Activated CD4-positive, alpha-beta T cell treated with anti-CD3 and anti-CD28 coated beads for 36 hours (primary cell): ENCODE measurements around the gene PDE11A. TPM values are rescaled to one million over a fixed set of nuclear protein-coding genes. Genes with fewer than 3 reads are reported as not detected.

Source experiments
- ATAC-seq: fragments of 200-7000 bp; cut with Tn5 transposase; one replicate; pipeline ENCODE4 v1.10.0; 2021; ENCODE audit warnings: mild to moderate bottlenecking, moderate library complexity
- CTCF ChIA-PET: fragments of 350-600 bp; sonication (Branson Sonifier 250); formaldehyde crosslinking; loops from one replicate; lab custom pipeline; 2021; ENCODE audit warnings: antibody characterized with exemption; lab: Charles Lee
- POLR2A ChIA-PET: fragments of 350-600 bp; sonication (Branson Sonifier 250); formaldehyde crosslinking; loops from one replicate; lab custom pipeline; 2021; ENCODE audit warnings: antibody characterized with exemption, inconsistent platforms; lab: Charles Lee
- DNase-seq: peaks from one replicate; pipeline ENCODE4 v3.0.0-alpha.2; 2020
- H3K27ac Mint-ChIP-seq: one replicate; pipeline ENCODE4 v1.8.0; 2021; ENCODE audit warnings: mixed read lengths
- H3K27me3 Mint-ChIP-seq: one replicate; pipeline ENCODE4 v1.8.0; 2021; ENCODE audit warnings: mixed read lengths
- H3K36me3 Mint-ChIP-seq: one replicate; pipeline ENCODE4 v1.8.0; 2021; ENCODE audit warnings: low read depth, mixed read lengths
- H3K4me1 Mint-ChIP-seq: one replicate; pipeline ENCODE4 v1.8.0; 2021; ENCODE audit warnings: mixed read lengths
- H3K4me3 Mint-ChIP-seq: one replicate; pipeline ENCODE4 v1.8.0; 2021; ENCODE audit warnings: mild to moderate bottlenecking, moderate library complexity, mixed read lengths
- H3K9me3 Mint-ChIP-seq: one replicate; pipeline ENCODE4 v1.8.0; 2021; ENCODE audit warnings: low read depth, mixed read lengths
- intact Hi-C, 2 experiments: fragments of 100-400 bp; cut with DNase I in 1 of 2; cut with micrococcal nuclease in 1 of 2; formaldehyde crosslinking; loops; one replicate each; pipeline versions ENCODE4 v1.14.2 to v1.15.1; 2022 to 2024; cut with DNase I, micrococcal nuclease
- total RNA-seq, 2 experiments: library from RNA; stranded (reverse); gene quantifications; one replicate each; pipeline ENCODE4 v1.2.3, GENCODE V29; 2021

Gene PDE11A
- total RNA-seq, 2 experiments from 2014 or later: 0.12 TPM; not detected in 1

DNA sequence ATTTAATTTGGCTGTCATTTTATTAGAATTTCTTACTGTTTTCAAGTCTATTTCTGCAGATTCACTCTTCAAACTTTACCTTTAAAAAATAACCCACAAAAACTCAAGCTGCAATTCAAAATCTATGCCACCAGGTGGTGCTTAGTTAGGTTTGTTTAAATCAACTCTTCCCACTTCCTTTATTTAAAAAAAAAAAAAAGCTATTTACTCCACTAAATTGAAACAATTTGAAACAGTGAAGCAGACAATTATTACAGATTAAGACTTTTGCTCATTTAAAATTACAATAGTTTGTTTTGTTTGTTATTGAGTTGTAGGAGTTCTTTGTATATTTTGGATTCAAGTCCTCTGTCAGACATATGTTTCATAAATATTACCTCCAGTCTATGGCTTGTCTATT is 300.0 kb downstream of the PDE11A start:
- POLR2A ChIA-PET: interaction anchor here (0.5 to 0.6 kb wide), 2 partner anchors 12 to 641 kb away, joined by 3 to 5 read pairs; no protein-coding TSS in a partner anchor
- H3K4me1 Mint-ChIP-seq: peaks cover 2% of the 10 kb centered on the region
- intact Hi-C loops: no loop called here
- DNase-seq: no peak
- no peak overlapping the region for H3K4me3 Mint-ChIP-seq
- no peaks in the 10 kb centered on the region for H3K36me3 Mint-ChIP-seq
- no peaks in the 10 kb centered on the region for H3K9me3 Mint-ChIP-seq
- H3K27ac Mint-ChIP-seq: no peak overlapping the region
- H3K27me3 Mint-ChIP-seq: no peaks in the 10 kb centered on the region
- CTCF ChIA-PET: interaction anchor here (0.6 to 1.9 kb wide), 5 partner anchors 8 to 275 kb away, joined by 3 to 7 read pairs (median 3); no protein-coding TSS in a partner anchor
- ATAC-seq: no peak

GRCh38 chr2:177771191-177771590 is 301.4 kb downstream of the PDE11A start:
- intact Hi-C loops: no loop called here
- no peak for DNase-seq
- H3K36me3 Mint-ChIP-seq: no peaks in the 10 kb centered on the region
- H3K27me3 Mint-ChIP-seq: no peaks in the 10 kb centered on the region
- H3K4me1 Mint-ChIP-seq: peaks cover 2% of the 10 kb centered on the region
- H3K27ac Mint-ChIP-seq: no peak overlapping the region
- no peaks in the 10 kb centered on the region for H3K9me3 Mint-ChIP-seq
- no peak overlapping the region for H3K4me3 Mint-ChIP-seq
- ChIA-PET POLR2A (no interaction called here), CTCF (interaction anchor here (1.6 kb wide), 1 partner anchor 12 kb away, joined by 5 read pairs; no protein-coding TSS in a partner anchor)
- no peak for ATAC-seq

- no peaks in the 10 kb centered on the region for H3K27me3 Mint-ChIP-seq
- ChIA-PET CTCF (interaction anchor here (0.6 to 3.3 kb wide), 3 partner anchors 16 to 302 kb away, joined by 3 to 14 read pairs (median 3); no protein-coding TSS in a partner anchor), POLR2A (no interaction called here)
- no peak overlapping the region for H3K4me3 Mint-ChIP-seq
- intact Hi-C loops: no loop called here
- peak; percentile 9 for DNase-seq
- H3K27ac Mint-ChIP-seq: no peak overlapping the region
- no peak for ATAC-seq
- peaks cover 6% of the 10 kb centered on the region for H3K4me1 Mint-ChIP-seq
- no peaks in the 10 kb centered on the region for H3K9me3 Mint-ChIP-seq
- no peaks in the 10 kb centered on the region for H3K36me3 Mint-ChIP-seq
These were observed 304.8 kb downstream of the PDE11A start for GRCh38 chr2:177767768-177768167.

- Mint-ChIP-seq H3K36me3 (no peaks in the 10 kb centered on the region), H3K4me3 (no peak overlapping the region), H3K4me1 (peaks cover 3% of the 10 kb centered on the region), H3K9me3 (no peaks in the 10 kb centered on the region), H3K27me3 (peaks cover 9% of the 10 kb centered on the region), H3K27ac (no peak overlapping the region)
- CTCF ChIA-PET: interaction anchor here (0.9 to 1.9 kb wide), 4 partner anchors 15 to 601 kb away, joined by 3 to 8 read pairs (median 4); no protein-coding TSS in a partner anchor
- intact Hi-C loops: no loop called here
- DNase-seq (no peak), ATAC-seq (no peak)
- POLR2A ChIA-PET: no interaction called here
These were observed 306.9 kb downstream of the PDE11A start for GRCh38 chr2:177765698-177766097.

GRCh38 chr2:177763531-177764265 is 308.9 kb downstream of the PDE11A start:
- Mint-ChIP-seq H3K27ac (no peak overlapping the region), H3K9me3 (no peaks in the 10 kb centered on the region), H3K4me1 (peaks cover 3% of the 10 kb centered on the region), H3K36me3 (no peaks in the 10 kb centered on the region), H3K27me3 (peaks cover 11% of the 10 kb centered on the region), H3K4me3 (no peak overlapping the region)
- intact Hi-C loops: loop anchor here (1.0 to 2.0 kb wide), 2 partner anchors 428 to 599 kb away; no protein-coding TSS in a partner anchor
- POLR2A ChIA-PET: no interaction called here
- CTCF ChIA-PET: interaction anchor here (0.6 to 3.8 kb wide), 19 partner anchors 9 to 1548 kb away, joined by 3 to 34 read pairs (median 3); no protein-coding TSS in a partner anchor
- peak; percentile 90 for DNase-seq
- ATAC-seq: peak; percentile 99

DNA sequence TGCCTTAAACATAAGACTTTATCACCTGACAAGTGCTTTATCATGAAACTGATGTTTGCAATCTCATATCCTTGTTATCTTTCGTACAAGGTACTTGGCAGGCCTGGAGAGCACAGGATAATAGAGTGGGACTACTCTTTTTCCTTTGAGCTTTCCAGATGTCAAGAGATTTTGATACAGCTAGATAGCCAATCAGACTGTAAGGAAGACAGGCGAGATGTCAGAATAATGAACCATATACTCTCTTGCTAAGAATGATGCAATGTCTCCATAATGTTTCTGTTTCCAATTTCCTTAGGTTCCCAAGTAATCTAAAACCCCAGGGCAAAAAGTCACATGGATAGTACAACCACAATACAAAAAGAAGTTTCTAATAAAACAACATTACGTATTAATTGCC is 313.1 kb downstream of the PDE11A start:
- POLR2A ChIA-PET: no interaction called here
- Mint-ChIP-seq H3K27me3 (peaks cover 13% of the 10 kb centered on the region), H3K4me1 (peaks cover 3% of the 10 kb centered on the region), H3K9me3 (no peaks in the 10 kb centered on the region), H3K4me3 (no peak overlapping the region), H3K27ac (no peak overlapping the region), H3K36me3 (no peaks in the 10 kb centered on the region)
- ATAC-seq (no peak), DNase-seq (no peak)
- CTCF ChIA-PET: interaction anchor here (0.9 to 1.6 kb wide), 5 partner anchors 10 to 40 kb away, joined by 3 to 5 read pairs (median 3); no protein-coding TSS in a partner anchor
- intact Hi-C loops: no loop called here

GRCh38 chr2:177758591-177759371 is 313.8 kb downstream of the PDE11A start:
- ChIA-PET POLR2A (no interaction called here), CTCF (interaction anchor here (0.9 to 1.0 kb wide), 3 partner anchors 10 to 39 kb away, joined by 3 to 5 read pairs (median 3); no protein-coding TSS in a partner anchor)
- Mint-ChIP-seq H3K36me3 (no peaks in the 10 kb centered on the region), H3K4me1 (peaks cover 8% of the 10 kb centered on the region), H3K4me3 (no peak overlapping the region), H3K27ac (no peak overlapping the region), H3K27me3 (peaks cover 13% of the 10 kb centered on the region), H3K9me3 (no peaks in the 10 kb centered on the region)
- peak; percentile 16 for DNase-seq
- intact Hi-C loops: no loop called here
- no peak for ATAC-seq

DNA sequence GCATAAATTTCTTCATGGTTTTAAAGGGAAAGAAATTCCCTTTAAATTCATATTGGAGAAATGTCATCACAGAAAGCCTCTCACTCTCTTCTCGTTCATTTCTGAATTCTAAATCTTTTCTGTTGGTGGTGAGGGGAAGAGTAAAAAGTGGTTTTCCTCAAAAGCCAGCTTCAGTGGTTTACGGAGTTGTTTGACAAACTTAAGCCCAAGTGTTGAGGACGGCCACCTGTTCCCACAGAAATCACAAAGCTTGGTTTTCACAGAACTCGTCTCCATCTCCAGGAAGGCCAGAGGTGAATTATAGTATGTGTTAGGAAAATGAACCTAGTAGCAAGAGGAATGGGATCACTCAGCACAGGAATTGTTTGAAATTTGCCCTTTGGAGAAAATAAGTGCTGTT is 316.2 kb downstream of the PDE11A start:
- no peak overlapping the region for H3K27ac Mint-ChIP-seq
- peaks cover 5% of the 10 kb centered on the region for H3K4me1 Mint-ChIP-seq
- no peak for DNase-seq
- no peak overlapping the region for H3K4me3 Mint-ChIP-seq
- intact Hi-C loops: no loop called here
- CTCF ChIA-PET: no interaction called here
- POLR2A ChIA-PET: no interaction called here
- H3K9me3 Mint-ChIP-seq: no peaks in the 10 kb centered on the region
- no peak for ATAC-seq
- no peaks in the 10 kb centered on the region for H3K36me3 Mint-ChIP-seq
- H3K27me3 Mint-ChIP-seq: peaks cover 4% of the 10 kb centered on the region

DNA sequence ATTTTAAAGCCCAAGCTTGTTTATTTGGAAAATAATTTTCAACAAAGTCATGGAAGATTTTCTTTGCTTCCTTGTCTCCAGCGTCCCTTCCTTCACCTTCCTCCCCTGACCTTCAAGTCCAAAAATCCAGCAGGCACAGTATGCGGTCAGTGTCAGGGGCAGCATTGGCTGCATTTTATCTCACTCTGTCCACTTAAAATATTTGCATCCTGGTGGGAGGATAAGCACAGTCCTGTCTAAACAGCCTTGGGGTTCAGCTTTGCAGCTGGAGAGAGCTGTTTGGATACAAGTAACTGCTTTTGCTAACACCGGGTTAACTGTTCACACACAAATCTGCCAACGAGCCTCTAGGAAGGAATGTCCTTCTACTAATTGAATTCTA is 318.1 kb downstream of the PDE11A start:
- intact Hi-C loops: no loop called here
- Mint-ChIP-seq H3K4me3 (no peak overlapping the region), H3K27ac (no peak overlapping the region), H3K9me3 (no peaks in the 10 kb centered on the region), H3K4me1 (peaks cover 5% of the 10 kb centered on the region), H3K27me3 (peaks cover 4% of the 10 kb centered on the region), H3K36me3 (no peaks in the 10 kb centered on the region)
- POLR2A ChIA-PET: no interaction called here
- no peak for DNase-seq
- ATAC-seq: no peak
- CTCF ChIA-PET: interaction anchor here (0.7 to 1.1 kb wide), 3 partner anchors 9 to 258 kb away, joined by 3 to 7 read pairs (median 3); no protein-coding TSS in a partner anchor

DNA sequence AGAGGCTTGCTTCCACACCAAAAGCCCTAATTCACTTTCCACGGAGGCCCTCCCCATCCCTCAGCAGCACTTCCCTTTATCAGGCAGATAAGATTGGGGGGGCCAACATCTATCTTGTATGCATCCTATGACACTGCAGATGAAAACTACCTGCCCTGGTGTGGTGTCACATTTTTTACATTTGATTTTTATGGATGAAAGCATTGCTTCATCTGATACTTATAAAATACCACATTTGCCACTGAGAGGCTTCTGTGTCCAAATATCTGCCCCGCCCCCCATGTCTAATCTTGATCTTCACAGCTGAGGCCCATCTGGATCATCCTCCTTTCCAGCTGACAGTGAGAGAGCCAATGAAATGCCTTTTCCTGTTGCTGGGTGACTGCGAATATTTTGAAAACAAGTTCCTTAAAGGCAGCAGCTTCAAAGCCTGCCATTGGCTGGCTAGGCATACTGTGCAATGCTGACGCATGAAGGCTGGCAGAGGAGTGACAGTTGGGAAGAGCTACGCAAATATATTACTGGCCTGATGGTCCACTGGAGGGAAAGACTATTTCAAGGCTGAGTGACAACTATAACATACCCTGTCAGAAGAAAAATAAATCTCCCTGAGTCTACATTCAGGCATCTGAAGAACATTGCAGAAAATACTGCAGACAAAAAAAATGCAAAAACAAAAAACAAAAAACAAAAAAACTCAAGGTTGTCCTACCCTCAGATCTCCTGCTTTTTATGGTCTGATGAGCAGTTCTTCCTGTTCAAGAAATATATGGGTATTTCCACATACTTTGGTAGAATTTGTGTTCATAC is 318.7 kb downstream of the PDE11A start:
- no peak overlapping the region for H3K27ac Mint-ChIP-seq
- CTCF ChIA-PET: interaction anchor here (0.7 to 1.1 kb wide), 3 partner anchors 10 to 257 kb away, joined by 3 to 7 read pairs (median 3); no protein-coding TSS in a partner anchor
- no peaks in the 10 kb centered on the region for H3K9me3 Mint-ChIP-seq
- peak; percentile 39 for ATAC-seq
- POLR2A ChIA-PET: no interaction called here
- no peaks in the 10 kb centered on the region for H3K36me3 Mint-ChIP-seq
- peaks cover 3% of the 10 kb centered on the region for H3K27me3 Mint-ChIP-seq
- peak; percentile 16 for DNase-seq
- intact Hi-C loops: no loop called here
- no peak overlapping the region for H3K4me3 Mint-ChIP-seq
- peaks cover 5% of the 10 kb centered on the region for H3K4me1 Mint-ChIP-seq
